Measurements from ENCODE around the gene ZRSR2. TPM values are rescaled to one million over a fixed set of nuclear protein-coding genes. Genes with fewer than 3 reads are reported as not detected.
"Not testable (repeated sequence)": the region's sequence is repeated elsewhere in the genome, so short reads cannot be mapped to it uniquely, and the experiment has no call there.

The ZRSR2 gene, protein sequence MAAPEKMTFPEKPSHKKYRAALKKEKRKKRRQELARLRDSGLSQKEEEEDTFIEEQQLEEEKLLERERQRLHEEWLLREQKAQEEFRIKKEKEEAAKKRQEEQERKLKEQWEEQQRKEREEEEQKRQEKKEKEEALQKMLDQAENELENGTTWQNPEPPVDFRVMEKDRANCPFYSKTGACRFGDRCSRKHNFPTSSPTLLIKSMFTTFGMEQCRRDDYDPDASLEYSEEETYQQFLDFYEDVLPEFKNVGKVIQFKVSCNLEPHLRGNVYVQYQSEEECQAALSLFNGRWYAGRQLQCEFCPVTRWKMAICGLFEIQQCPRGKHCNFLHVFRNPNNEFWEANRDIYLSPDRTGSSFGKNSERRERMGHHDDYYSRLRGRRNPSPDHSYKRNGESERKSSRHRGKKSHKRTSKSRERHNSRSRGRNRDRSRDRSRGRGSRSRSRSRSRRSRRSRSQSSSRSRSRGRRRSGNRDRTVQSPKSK
- 10 to 100 TPM; 18.5 to 35.4 (median 21.6) TPM for total RNA-seq
- total RNA-seq (2013): 15.7 TPM
- total RNA-seq: 13.7 to 43.2 (median 25.2) reads per million in 29 experiments

- Histone ChIP-seq H3K4me3 (ENCODE audit: control insufficient read depth in 1 of 2, extremely low read depth in 1 of 2, low read length in 1 of 2) (peak within 1 kb of the TSS; percentile 66 to 85), H3K27me3 (replicated peaks in 1 of 2; ENCODE audit: control insufficient read depth in 2 of 2, extremely low read depth in 1 of 2, insufficient read depth in 2 of 2, low read length in 1 of 2) (no peaks in the 10 kb centered on the region), H3K4me1 (ENCODE audit: control insufficient read depth in 1 of 2, extremely low read depth in 1 of 2, insufficient read depth in 2 of 2, low read length in 2 of 2) (peaks cover 9 to 22% of the 10 kb centered on the region in 2 experiments), H3K9me3 (no peaks in the 10 kb centered on the region), H3K27ac (ENCODE audit: low read length) (peak within 1 kb of the TSS; percentile 92), H3K36me3 (ENCODE audit: control insufficient read depth in 2 of 2, extremely low read depth in 1 of 2, insufficient read depth in 1 of 2, low read length in 1 of 2) (peaks cover 0 to 12% of the 10 kb centered on the region in 2 donors)
- H3K4me3 Mint-ChIP-seq: no peak within 1 kb of the TSS
- ATAC-seq (replicated peaks in 1 of 4) (peak; percentile 90 to 97 (median 92)), DNase-seq (peak; percentile 79 to 95 (median 87))
- peaks cover 5% of the 10 kb centered on the region for H3K36me3 Mint-ChIP-seq
- H3K4me1 Mint-ChIP-seq: peaks cover 25 to 34% (median 30%) of the 10 kb centered on the region in 3 donors
- POLR2A ChIA-PET: interaction anchor here in 1 of 2 donors (0.6 to 1.4 kb wide), 7 partner anchors 10 to 65 kb away, joined by 3 to 17 read pairs (median 5); partner anchors contain the start of gene AP1S2
- no peaks in the 10 kb centered on the region for H3K9me3 Mint-ChIP-seq
- CTCF ChIA-PET: interaction anchor here (0.5 to 1.6 kb wide), 10 partner anchors 9 to 103 kb away, joined by 3 to 6 read pairs (median 4); partner anchors contain the start of gene AP1S2 (in 1 of the 2)
- no peak within 1 kb of the TSS for H3K27ac Mint-ChIP-seq
- H3K27me3 Mint-ChIP-seq: no peaks in the 10 kb centered on the region
- 0% methylated on average over 15 of the region's 55 CpGs for WGBS (ENCODE audit: insufficient coverage)
Measured at GRCh38 chrX:15789979-15790768, at the start of gene ZRSR2. ZRSR2 (plus strand) TSS chrX:15790484; CDS start chrX:15790496, 12 bp downstream.

DNA sequence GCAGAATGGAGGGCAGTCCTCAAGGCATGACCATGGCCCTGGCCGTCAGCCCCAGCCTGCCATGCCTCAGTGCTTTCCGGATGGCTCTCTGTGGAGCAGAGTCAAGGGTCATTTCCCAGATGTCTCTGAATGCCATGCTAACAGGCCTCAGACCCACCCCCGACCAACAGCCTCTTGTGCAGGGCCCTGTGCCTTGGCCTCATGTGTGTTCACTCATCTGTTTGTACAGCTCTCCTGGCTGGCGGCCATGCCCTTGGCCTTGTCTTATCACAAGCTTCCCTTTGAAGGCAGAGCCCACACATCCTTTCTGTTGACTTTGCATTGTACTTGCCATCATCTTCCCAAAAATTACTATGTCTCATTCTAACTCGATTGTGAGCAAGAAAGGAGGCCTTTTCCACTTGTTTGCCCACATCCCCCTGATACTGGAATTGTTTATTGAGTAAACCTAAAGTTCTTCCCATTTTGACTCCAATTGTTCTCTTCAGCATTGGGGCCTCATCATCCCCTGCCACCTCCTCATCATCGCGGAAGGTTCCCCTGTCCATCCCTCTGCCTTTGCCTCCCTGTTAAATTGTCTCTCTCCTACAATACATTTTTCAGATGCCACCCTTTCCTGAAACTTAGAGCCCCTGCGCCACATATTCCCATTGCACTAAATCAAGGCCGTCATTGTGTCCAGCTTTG, 46.0 kb upstream of the ZRSR2 start:
- Histone ChIP-seq H3K36me3 (ENCODE audit: control insufficient read depth in 2 of 2, extremely low read depth in 1 of 2, insufficient read depth in 1 of 2, low read length in 1 of 2) (peaks cover 0 to 8% of the 10 kb centered on the region in 2 donors), H3K27ac (ENCODE audit: low read length) (no peak overlapping the region), H3K4me1 (ENCODE audit: control insufficient read depth in 1 of 2, extremely low read depth in 1 of 2, insufficient read depth in 2 of 2, low read length in 2 of 2) (peaks cover 11 to 55% of the 10 kb centered on the region in 2 experiments), H3K27me3 (replicated peaks in 1 of 2; ENCODE audit: control insufficient read depth in 2 of 2, extremely low read depth in 1 of 2, insufficient read depth in 2 of 2, low read length in 1 of 2) (no peaks in the 10 kb centered on the region), H3K4me3 (ENCODE audit: control insufficient read depth in 1 of 2, extremely low read depth in 1 of 2, low read length in 1 of 2) (no peak overlapping the region), H3K9me3 (no peaks in the 10 kb centered on the region)
- Mint-ChIP-seq H3K9me3 (no peaks in the 10 kb centered on the region), H3K27me3 (no peaks in the 10 kb centered on the region), H3K4me1 (peaks cover 82 to 87% (median 83%) of the 10 kb centered on the region in 3 donors), H3K36me3 (peaks cover 50% of the 10 kb centered on the region), H3K4me3 (no peak overlapping the region), H3K27ac (peak overlapping the region; percentile 34 to 86)
- ATAC-seq (replicated peaks in 1 of 4): no peak
- 88% methylated on average over 3 of the region's 9 CpGs for WGBS (ENCODE audit: insufficient coverage)
- ChIA-PET POLR2A (interaction anchor here in 1 of 2 donors (0.7 kb wide), 1 partner anchor 10 kb away, joined by 3 read pairs; no protein-coding TSS in a partner anchor), CTCF (no interaction called here)
- no peak for DNase-seq

DNA sequence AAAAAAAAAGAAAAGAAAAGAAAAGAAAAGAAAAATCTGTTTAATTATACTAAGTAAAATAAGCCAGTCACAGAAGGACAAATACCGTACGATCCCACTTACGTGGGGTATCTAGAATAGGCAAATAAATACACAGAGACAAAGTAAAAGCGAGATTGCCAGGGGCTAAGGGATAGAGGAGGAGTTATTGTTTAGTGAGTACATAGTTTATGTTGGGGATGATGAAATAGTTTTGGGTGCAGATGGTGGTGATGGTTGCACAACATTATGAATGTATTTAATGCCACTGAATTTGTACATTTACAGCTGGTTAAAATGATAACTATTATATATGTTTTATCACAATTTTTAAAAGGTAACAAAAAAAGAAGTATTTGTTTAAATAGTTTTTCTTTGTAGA, 45.1 kb upstream of the ZRSR2 start:
- Mint-ChIP-seq H3K27ac (peak overlapping the region; percentile 8 to 45), H3K4me3 (no peak overlapping the region), H3K36me3 (peaks cover 50% of the 10 kb centered on the region), H3K9me3 (no peaks in the 10 kb centered on the region), H3K27me3 (no peaks in the 10 kb centered on the region), H3K4me1 (peaks cover 82 to 87% (median 83%) of the 10 kb centered on the region in 3 donors)
- Histone ChIP-seq H3K9me3 (no peaks in the 10 kb centered on the region), H3K4me1 (ENCODE audit: control insufficient read depth in 1 of 2, extremely low read depth in 1 of 2, insufficient read depth in 2 of 2, low read length in 2 of 2) (peaks cover 11 to 53% of the 10 kb centered on the region in 2 experiments), H3K27me3 (replicated peaks in 1 of 2; ENCODE audit: control insufficient read depth in 2 of 2, extremely low read depth in 1 of 2, insufficient read depth in 2 of 2, low read length in 1 of 2) (no peaks in the 10 kb centered on the region), H3K36me3 (ENCODE audit: control insufficient read depth in 2 of 2, extremely low read depth in 1 of 2, insufficient read depth in 1 of 2, low read length in 1 of 2) (peaks cover 0 to 8% of the 10 kb centered on the region in 2 donors), H3K27ac (ENCODE audit: low read length) (no peak overlapping the region), H3K4me3 (ENCODE audit: control insufficient read depth in 1 of 2, extremely low read depth in 1 of 2, low read length in 1 of 2) (no peak overlapping the region)
- no peak for ATAC-seq (replicated peaks in 1 of 4)
- DNase-seq: no peak
- WGBS (ENCODE audit: insufficient coverage): no CpG with 5 or more reads among the region's 4 CpGs
- ChIA-PET POLR2A (interaction anchor here (0.6 to 0.8 kb wide), 3 partner anchors 9 to 46 kb away, joined by 3 read pairs; no protein-coding TSS in a partner anchor), CTCF (interaction anchor here in 1 of 2 donors (1.2 kb wide), 1 partner anchor 13 kb away, joined by 3 read pairs; no protein-coding TSS in a partner anchor)

- not testable (repeated sequence) for DNase-seq; H3K4me3 Mint-ChIP-seq; H3K27me3 ChIP-seq (replicated peaks in 1 of 2; ENCODE audit: control insufficient read depth in 2 of 2, extremely low read depth in 1 of 2, insufficient read depth in 2 of 2, low read length in 1 of 2); H3K36me3 ChIP-seq (ENCODE audit: control insufficient read depth in 2 of 2, extremely low read depth in 1 of 2, insufficient read depth in 1 of 2, low read length in 1 of 2); H3K9me3 ChIP-seq; H3K27ac ChIP-seq (ENCODE audit: low read length); H3K27me3 Mint-ChIP-seq; H3K9me3 Mint-ChIP-seq; H3K4me3 ChIP-seq (ENCODE audit: control insufficient read depth in 1 of 2, extremely low read depth in 1 of 2, low read length in 1 of 2); ATAC-seq (replicated peaks in 1 of 4)
- ChIA-PET CTCF (interaction anchor here in 1 of 2 donors (0.6 kb wide), 2 partner anchors 10 to 1819 kb away, joined by 4 to 9 read pairs; no protein-coding TSS in a partner anchor), POLR2A (interaction anchor here in 1 of 2 donors (2.1 kb wide), 1 partner anchor 8 kb away, joined by 15 read pairs; the partner anchor contains the start of gene CA5B)
- Mint-ChIP-seq H3K4me1 (peaks cover 87 to 92% (median 90%) of the 10 kb centered on the region in 3 donors), H3K36me3 (peaks cover 49% of the 10 kb centered on the region), H3K27ac (peak overlapping the region; percentile 76 to 90)
- H3K4me1 ChIP-seq (ENCODE audit: control insufficient read depth in 1 of 2, extremely low read depth in 1 of 2, insufficient read depth in 2 of 2, low read length in 2 of 2): peaks cover 23 to 47% of the 10 kb centered on the region in 2 experiments
- WGBS (ENCODE audit: insufficient coverage): 95% methylated on average over 3 of the region's 6 CpGs
Measured at GRCh38 chrX:15746651-15747050, 43.6 kb upstream of the ZRSR2 start.

DNA sequence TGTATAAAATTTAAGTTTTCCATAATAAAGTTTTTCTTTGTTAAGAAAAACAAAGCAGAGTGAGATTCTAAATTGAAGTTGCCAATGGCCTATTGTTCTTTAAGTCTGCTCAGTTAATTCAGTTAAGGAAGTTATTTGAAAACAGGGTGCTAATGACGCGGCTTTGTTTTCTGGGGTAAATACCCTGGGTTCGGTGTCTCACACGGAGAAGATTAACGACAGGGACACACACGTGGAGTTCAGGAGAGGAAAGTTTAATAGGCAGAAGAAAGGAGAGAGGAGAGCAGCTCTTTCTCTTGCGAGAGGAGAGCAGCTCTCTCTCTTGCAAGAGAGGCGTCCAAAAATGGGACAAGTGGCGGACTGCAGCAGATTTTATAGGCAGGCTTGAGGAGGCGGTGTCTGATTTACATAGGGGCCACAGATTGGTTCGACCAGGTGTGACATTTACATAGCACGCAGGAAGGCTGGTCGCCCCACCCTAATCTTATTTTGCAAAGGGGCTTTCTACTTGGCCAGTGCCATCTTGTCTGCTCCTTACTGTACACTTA, 42.6 kb upstream of the ZRSR2 start:
- Histone ChIP-seq H3K27me3 (replicated peaks in 1 of 2; ENCODE audit: control insufficient read depth in 2 of 2, extremely low read depth in 1 of 2, insufficient read depth in 2 of 2, low read length in 1 of 2) (no peaks in the 10 kb centered on the region), H3K4me3 (ENCODE audit: control insufficient read depth in 1 of 2, extremely low read depth in 1 of 2, low read length in 1 of 2) (no peak overlapping the region), H3K27ac (ENCODE audit: low read length) (no peak overlapping the region), H3K9me3 (no peaks in the 10 kb centered on the region), H3K36me3 (ENCODE audit: control insufficient read depth in 2 of 2, extremely low read depth in 1 of 2, insufficient read depth in 1 of 2, low read length in 1 of 2) (peaks cover 0 to 3% of the 10 kb centered on the region in 2 donors), H3K4me1 (ENCODE audit: control insufficient read depth in 1 of 2, extremely low read depth in 1 of 2, insufficient read depth in 2 of 2, low read length in 2 of 2) (peaks cover 30 to 53% of the 10 kb centered on the region in 2 experiments)
- ChIA-PET CTCF (no interaction called here), POLR2A (interaction anchor here in 1 of 2 donors (2.1 kb wide), 1 partner anchor 9 kb away, joined by 15 read pairs; the partner anchor contains the start of gene CA5B)
- peaks cover 42% of the 10 kb centered on the region for H3K36me3 Mint-ChIP-seq
- no peak for ATAC-seq (replicated peaks in 1 of 4)
- no peak overlapping the region for H3K4me3 Mint-ChIP-seq
- DNase-seq: no peak
- no peaks in the 10 kb centered on the region for H3K9me3 Mint-ChIP-seq
- H3K27ac Mint-ChIP-seq: peak overlapping the region; percentile 60 to 90
- WGBS (ENCODE audit: insufficient coverage): 100% methylated on average over 2 of the region's 13 CpGs
- H3K4me1 Mint-ChIP-seq: peaks cover 89 to 92% (median 90%) of the 10 kb centered on the region in 3 donors
- H3K27me3 Mint-ChIP-seq: no peaks in the 10 kb centered on the region
